NCI-H524 treated with DMSO at 0.1 percent for 48 hours (cell line): ENCODE measurements around the gene CREB5.

Source experiments
- DNase-seq: peaks from one replicate; lab custom pipeline; 2025; lab: John Stamatoyannopoulos, UW

Gene CREB5

DNA sequence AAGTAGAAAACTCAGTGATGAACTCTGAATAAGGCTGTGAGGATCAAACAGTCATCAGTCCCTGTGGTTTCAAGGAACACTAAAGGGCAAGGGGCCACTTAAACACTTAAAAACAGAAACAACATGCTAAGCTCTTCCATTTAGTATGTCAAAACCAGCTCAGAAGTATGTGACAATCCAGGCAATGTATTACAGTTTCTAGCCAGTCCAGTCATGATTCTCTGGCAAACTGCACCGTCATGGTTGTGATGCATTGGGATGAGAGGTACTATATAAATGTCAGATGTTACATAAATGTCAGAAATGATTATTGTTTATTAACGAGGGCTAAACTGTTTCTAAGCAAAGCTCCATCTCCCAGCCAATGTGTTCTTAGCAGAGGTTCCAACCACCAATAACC, 4.7 kb upstream of the CREB5 start:
- DNase-seq = no peak

- no peak for DNase-seq
Measured at GRCh38 chr7:28408105-28408959, 4.0 kb upstream of the CREB5 start.

GRCh38 chr7:28408960-28409715, 3.2 kb upstream of the CREB5 start:
- peak; percentile 49 for DNase-seq

GRCh38 chr7:28409716-28410627, 2.3 kb upstream of the CREB5 start:
- DNase-seq = no peak

DNA sequence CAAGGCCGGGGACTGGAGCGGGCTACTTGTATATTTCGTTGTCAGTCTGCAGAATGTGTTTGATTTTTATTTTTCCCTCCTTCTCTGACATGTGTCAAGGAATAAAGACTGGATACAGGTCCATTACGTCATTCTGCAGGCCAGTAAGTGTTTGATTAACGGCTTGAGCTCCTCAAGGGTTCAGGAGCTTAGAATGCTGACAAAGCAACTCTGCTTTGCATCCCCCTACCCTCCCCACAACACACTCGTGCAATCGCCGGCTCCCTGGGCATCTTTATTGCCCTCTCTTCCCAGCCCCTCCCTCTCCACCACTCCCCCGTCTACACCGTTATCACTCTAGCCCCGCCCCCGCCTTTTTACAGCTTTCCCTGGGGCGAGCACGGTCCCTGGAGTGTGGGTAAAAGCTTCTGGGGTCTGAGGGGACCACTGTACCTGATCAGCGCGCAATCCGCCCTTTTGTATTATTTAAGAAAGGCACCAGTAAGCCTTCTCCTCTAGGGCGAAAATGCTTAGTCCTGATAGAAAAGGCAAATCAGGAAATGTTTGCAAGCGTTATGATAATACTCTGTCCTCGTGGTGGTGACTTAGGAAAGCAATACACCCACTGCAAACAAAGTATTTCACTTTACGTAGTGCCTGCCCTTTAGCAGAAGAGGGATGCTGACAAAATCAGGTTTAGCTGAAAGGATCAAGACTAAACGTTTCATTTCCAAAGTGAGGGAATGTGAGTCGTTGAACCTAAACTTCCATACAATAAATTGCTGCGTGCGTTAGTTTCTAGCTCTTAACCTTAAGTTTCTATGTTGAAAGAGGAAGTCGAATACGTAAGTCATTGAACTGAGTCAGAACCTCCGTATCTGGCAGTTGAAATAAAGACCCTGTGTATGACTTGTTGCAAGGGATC, 1.4 kb upstream of the CREB5 start:
- no peak for DNase-seq

DNA sequence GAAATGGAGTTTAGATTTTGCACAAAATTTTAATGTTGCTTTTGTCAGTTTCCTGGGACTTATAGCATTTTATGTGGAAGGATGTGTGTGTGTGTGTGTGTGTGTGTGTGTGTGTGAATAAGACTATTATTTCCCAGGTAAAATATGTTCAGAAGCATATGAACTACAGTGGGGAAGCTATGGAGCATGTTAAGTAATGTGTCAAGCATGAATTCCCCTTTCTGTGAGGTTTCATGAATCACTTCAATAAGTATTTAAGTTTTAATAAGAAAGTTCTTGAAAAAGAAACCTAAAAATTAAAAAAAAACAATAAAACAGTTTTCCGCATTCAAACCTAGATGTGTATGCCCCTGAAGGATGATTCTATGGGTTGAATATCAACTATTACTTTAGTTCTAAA, 693 bp downstream of the CREB5 start:
- DNase-seq = no peak

GRCh38 chr7:28414453-28414852, 2.1 kb downstream of the CREB5 start:
- no peak for DNase-seq

DNA sequence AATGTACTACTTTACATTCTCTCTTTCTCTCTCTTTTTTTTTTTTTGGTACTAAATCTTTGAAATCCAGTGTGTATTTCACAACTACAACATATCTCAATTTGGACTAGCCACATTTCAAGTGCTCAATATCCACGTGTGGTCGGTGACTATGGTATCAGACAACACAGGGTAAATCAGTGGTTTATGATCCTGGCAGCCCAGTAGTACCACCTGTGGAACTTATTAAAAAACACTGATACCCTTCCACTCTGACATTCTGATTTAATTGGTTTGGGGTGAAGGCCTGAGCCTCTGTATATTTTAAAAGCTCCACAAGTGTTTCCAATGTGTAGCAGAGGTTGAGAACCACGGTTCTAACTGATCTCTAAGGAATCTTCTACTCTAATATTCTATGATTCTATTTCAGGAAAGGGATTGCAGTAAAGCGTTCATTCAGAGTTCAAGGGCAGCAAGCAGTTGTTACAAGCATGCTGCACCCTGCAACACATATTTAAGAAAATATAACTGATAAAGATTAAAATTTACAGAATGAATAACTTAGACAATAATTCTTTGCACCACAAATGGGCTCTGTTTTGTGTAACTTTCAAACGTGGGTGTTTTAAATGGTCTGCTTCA, 5.1 kb downstream of the CREB5 start:
- DNase-seq = no peak

DNA sequence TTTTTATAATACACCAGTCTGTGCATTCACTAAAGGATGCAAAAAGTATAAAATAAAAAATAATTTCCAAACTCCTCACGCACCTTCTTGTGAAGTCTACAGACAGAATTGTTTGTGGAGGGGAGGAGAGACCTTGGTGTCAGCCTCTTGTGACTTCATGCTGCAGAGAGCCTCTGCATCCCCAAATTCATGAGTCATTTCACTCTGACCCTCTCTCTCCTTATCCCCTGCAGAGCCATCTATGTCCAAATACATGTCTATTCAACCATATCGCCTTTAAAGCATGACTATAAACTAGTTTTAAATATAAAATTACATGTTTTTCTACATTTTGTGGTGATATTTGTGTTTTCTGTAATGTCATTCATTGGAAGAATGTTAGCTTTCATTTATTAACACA, 6.0 kb downstream of the CREB5 start:
- no peak for DNase-seq

- no peak for DNase-seq
Measured at GRCh38 chr7:28418966-28419365, 6.6 kb downstream of the CREB5 start.

DNA sequence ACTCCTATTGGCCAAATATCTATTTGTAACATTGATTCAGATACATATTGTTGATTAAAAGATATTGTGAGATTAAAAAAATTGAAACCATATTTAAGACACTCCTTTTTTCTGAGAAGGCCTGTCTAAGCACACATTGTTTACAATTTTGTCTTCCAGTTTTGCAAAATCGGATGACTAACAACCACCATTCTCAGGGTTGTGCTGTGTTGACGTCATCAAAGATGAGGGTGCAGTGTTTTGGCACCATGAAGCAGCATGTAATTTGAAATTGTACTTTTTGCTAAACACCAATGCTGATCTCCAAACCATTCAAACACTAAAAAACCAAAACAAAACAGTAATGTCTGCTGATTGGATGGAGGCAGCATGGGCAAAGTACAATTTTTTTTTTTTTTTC, 7.4 kb downstream of the CREB5 start:
- DNase-seq = no peak

GRCh38 chr7:28423112-28423511, 10.8 kb downstream of the CREB5 start:
- no peak for DNase-seq

GRCh38 chr7:28423918-28424514, 11.7 kb downstream of the CREB5 start:
- no peak for DNase-seq

- no peak for DNase-seq
Measured at GRCh38 chr7:28425496-28425895, 13.2 kb downstream of the CREB5 start.

GRCh38 chr7:28427236-28427635, 14.9 kb downstream of the CREB5 start:
- no peak for DNase-seq

DNA sequence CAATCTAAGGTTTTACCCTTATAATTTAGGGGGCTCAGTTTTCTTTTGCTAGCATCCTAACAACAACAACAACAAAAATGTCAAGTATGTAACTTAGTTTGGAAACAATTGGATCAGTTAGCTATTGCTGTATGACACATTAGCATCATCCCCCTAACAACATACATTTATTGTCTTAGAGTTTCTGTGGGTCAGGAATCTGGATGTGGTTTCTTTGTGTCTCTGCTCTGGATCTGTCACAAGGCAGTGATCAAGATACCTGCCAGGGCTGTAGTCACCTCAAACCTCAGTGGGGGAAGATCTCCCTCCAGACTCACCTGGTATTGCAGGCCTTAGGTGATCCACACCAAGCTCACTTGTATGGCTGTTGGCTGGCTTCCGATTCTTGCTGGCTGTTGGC, 18.3 kb downstream of the CREB5 start:
- no peak for DNase-seq

- DNase-seq = no peak
Measured at GRCh38 chr7:28432105-28432504, 19.8 kb downstream of the CREB5 start.

GRCh38 chr7:28433039-28433438, 20.7 kb downstream of the CREB5 start:
- no peak for DNase-seq

DNA sequence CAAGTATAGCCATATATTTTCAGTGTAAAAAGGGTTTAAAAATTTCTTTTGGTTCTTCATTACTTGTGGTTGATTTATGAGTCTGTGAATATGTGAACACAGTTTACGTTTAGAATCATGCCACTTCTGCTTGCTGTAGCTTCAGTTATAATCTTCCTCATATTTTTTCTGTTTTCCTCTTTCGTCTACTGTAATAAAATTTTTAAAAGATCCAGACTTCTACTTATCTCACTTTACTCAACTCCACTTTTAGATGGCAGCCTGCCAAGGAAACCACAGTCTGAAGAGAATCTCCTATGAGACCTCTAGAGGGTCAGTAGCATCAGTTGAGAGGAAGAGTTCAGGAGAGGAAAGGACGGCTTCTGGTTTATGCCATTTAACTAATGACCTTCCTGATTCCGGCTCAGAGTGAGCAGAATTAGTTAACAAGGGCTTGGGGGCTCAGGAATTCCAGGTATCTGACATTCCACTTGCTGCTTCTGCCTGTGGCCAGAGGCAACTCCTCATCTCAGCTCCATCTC, 21.4 kb downstream of the CREB5 start:
- DNase-seq = no peak

GRCh38 chr7:28434510-28434909, 22.2 kb downstream of the CREB5 start:
- DNase-seq = no peak
